Measurements from ENCODE around the gene GALNT2.

The GALNT2 gene

DNA sequence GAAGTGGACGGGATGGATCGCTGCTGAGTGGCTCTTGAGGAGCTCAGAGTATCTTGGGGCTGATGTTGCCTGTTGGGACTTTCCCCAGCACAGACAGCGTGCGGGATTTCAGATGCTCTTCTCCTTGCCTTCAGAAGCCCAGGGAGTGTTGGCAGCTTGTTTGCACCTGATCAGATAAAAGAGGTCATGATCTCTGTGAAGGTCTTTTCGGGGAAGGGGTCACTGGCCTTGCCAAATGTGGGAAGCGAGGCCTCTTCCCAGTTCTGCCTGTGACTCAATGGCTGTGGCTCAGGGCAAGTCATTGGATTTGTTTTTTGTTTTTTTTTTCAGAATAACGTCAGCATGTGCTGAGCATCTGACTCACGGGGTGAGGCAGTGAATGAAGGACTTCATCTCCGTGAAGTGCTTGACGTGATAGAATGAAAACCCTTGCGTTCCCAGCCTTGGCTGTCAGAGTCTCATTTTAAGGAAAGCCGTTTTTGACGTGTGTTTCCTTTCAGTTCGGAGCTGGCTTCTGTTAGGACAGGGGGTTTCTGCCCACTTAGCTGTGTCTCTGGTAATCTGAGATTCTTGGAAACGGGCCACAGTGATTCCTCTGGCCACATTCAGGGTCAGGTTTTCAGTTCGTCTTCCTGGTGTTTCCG is 46.7 kb downstream of the GALNT2 start:
- DNase-seq = peak; percentile 94

DNA sequence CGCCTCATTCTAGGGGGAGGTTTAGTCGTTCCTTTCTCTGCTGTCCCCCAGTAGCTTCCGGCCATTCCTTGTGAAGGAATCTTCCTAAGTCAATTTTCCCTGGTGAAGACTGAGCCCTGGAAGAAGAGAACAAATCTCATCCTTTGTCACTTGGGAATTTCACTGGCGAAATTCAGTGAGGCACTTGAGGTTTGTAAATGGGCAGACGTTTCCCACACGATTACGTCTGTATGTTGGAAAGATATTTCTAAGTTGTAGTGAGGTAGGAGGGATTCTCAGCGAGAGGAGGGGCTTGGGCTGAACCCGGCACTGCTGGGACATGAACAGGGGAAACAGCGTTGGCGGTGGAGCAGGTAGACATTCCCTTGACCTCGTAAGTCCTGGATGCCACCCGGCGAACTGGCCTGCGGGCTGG is 47.2 kb downstream of the GALNT2 start:
- no peak for DNase-seq

DNA sequence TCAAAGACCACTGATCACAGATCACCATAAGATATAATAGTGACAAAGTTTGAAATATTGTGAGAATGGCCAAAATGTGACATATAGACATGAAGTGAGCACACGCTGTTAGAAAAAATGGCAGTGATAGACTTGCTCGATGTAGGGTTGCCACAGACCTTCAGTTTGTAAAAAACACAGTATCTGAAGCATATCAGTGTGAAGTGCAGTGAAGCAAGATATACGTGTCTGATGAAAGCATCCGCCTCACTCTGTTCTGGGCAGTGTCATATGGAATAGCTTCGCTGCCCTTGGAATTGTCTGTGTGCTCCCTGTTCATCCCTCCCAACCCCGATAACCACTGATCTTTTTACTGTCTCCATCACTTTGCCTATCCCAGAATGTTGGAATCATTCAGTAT is 50.7 kb downstream of the GALNT2 start:
- no peak for DNase-seq

DNA sequence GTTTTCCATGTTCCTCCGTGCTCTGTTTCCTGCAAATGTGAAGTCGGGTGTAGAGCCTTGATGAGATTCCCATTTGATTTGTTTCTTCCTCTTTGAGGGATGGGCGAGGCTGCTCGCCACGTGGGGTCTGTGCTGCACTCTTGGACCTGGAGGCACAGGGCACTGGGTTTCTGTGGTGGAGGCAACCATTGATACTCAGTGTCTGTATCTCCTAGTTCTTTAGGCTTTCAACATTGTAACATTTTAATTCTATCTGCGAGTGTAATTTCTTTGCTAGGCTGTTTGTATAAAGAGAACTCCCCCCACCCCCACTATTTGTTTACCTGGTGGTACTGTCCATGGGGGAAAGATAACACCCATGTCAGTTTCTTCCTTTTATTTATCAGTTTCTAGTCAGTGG is 52.3 kb downstream of the GALNT2 start:
- DNase-seq = no peak

DNA sequence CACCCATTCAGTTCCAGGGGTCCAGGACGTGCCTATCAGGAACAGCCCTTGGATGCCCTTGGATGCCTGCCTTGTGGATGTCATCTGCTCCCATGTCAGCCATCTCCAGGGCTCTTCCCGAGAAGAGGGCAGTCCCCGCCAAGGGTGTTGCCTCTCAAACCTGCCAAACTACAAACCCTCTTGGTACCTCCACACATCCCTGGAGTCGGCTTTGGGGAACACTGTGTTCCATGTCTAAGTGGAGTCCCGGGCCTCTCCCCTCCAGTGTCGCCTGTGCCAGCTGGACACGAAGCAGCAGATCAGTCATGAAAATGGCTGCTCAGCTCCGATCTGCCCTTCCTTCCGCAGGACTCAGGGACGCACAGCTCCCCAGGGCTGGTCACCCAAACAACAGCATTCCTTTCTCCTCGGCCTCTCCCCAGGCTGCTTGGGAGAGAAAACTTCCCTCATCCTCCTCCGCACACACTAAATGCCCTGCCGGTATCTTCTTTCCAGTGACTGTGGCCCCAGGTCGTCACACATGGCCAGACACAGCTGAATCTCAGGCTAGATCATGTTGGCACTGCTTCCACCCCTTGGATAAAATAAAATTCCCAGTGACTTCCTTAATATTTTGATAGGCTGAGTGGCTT is 53.4 kb downstream of the GALNT2 start:
- DNase-seq = no peak

DNA sequence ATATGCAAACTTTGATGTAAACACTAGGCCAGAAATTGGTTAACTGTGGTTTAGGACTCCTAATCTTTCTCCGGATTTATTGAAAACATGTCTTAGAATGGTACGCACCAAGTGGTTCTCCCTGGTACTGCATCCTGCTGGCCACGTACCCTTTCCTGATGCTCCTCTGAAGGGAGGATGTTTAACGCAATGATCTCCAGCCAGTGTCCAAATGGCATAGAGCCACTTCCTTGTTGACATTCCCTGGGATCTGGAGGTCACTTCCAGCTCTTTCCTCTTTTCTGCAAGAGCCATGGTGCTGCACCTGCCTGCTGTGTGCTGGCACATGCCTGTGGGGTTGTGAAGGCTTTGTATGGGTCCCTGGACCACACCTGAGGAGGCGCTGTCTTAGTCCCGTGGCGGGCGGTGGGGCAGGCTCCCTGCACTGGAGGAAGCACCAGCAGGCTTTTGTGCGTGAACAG is 53.9 kb downstream of the GALNT2 start:
- DNase-seq = no peak

DNA sequence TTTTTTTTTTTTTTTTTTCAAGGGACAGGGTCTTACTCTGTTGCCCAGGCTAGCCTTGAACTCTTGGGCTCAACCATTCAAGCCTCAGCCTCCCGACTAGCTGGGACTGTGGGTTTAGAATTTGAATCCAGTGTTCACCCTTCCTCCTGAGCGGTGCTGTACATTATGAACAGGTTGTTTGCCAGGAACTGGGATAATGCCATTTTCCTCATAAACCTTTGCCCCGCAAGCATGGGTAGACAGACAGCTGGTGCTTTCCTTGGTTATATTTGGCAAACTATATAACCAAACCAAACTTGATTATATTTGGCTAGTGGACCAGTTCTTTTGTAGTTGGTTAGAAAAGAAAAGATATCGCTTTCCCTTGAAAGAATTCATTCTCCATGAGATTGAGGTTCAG is 54.9 kb downstream of the GALNT2 start:
- no peak for DNase-seq

DNA sequence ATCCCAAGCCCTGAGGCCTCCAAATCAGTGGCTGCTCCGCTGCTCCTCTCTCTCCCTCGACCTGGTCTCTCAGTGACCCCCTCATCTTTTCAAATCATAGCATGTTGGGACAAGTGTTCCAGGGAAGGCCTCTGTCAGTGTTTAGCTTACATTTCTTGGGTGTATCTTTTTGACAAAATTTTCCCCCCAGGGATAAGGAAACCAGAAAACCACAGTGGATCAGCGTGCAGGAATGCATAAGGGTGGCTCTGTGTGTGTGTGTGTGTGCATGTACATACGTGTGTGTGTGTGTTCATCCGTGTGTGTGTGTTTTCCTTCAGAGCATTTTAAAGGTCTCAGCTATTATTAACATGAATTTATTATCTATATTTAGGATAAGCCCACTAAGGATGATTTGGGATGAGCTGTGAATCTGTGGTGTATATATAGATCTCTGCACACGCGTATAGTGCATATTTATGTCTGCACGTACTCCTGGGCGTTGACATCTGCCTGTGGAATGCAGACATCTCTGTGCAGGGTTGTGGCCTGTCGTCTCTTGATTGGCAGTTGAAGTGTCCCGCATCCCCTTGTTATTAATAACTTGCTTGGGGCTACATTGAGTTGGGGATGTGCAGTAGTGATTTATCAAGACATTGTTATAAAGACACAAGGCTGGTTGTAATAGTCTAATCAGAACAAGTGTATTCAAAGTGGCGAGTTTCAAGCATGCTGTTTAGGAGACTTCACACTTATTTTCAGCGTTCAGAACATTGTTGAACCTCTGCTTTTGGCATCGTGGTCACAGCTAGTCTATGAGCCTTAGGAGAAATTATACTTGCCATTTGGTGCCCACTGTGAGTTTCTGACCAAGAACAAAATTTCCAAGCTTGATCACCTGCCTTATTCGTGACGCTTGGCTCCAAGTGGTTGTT is 55.6 kb downstream of the GALNT2 start:
- peak; percentile 73 for DNase-seq

DNA sequence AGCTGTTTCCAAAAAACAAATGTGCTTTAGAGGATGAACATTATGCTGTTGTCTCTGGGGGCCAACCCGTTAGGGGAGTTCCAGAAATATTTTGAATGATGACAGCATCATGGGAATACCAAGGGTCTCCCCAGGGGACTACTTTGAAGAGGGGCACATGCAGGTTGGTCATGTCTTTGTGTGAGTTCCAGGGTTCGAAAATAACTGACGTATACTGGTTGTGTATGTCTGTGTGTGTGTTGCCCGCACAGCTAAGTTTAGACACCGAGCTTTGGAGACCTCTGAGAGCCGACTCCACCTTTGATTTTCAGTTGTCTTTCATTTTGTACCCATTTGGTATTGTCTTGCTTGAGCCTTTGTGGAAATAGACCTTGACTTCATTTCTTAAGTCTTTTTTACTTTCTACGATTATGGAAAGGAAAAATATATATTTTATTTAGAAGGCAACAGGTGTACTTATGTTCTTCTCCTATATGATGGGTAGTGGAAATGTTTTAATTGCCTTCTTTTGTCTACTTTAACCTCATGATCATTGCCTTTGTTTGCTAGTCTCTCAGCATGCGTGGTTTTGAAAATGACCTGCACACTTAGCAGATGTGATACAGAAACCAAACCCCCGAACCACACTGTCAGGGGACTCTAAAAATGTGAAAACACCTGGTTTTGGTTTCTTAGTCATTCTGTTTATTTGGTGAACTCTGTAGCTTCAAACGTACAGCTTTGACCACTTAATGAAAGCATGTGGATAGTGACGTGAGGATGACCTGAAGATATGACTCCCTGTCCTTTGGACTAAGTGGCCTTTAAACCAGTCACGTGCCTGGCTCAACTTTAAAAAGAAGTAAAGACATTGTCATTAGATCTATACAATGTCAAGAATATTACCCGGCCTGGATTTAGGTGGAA is 56.5 kb downstream of the GALNT2 start:
- no peak for DNase-seq

DNA sequence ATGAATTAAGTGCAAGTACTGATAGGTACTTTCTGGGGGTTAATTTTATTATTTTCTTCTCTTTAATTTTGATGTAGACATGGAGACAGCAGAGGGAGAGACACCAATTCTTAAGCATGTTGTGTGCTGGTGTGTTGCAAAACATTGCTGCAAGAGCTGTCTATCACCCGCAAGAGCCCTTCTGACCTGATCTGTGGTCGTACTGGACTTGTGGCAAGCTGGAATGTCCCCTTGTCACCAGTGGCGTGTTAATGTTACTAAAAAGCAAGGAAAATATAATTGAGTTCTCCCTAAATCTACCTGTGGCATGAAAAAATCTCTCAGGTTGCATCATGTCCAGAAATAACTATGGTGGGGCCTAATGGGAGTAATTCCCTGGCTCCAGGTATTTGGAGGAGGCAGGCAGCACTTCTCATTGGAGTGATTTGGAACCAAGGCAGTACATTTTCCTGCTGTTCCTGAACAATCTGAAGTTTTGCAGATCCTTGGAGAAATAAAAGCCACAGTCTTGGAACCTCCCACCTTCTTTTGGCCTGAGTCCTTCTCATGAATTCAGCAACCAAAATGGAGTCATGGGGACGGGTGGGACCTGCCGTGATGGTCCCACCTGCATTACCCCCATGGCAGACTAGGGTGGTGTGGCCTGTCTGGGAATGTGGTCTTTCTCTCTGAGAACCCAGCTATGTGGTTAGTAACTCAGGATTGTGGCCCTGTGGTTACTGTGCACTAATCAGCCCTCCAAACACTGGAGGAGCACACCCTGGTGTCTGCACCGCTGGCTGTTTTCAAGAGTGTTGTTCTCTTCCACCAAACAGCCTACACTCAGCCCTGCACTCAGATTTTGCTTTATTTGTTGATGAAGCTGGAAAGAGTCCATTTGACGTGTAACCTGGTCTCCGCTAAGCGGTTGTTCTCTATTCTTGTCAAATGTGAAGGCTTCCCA is 57.4 kb downstream of the GALNT2 start:
- DNase-seq = peak; percentile 60

DNA sequence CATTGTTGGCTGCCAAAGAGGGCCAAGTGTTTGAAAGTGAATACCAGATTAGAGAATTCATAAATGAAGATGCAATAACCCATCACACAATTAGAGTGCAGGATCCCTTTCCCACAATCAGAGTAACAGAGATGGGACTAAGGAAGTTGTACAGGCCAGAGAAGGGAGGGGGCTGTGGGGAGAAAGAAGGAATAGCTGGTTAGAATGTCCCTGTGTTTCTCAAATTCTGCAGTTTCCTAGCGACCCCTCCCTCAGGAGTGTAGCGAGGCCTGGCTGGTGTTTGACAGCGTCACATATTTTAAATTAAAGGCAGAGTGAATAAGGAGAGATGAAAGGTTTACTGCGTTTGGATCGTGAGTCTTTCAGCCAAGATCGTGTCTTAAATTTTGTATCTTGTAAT is 58.1 kb downstream of the GALNT2 start:
- no peak for DNase-seq

DNA sequence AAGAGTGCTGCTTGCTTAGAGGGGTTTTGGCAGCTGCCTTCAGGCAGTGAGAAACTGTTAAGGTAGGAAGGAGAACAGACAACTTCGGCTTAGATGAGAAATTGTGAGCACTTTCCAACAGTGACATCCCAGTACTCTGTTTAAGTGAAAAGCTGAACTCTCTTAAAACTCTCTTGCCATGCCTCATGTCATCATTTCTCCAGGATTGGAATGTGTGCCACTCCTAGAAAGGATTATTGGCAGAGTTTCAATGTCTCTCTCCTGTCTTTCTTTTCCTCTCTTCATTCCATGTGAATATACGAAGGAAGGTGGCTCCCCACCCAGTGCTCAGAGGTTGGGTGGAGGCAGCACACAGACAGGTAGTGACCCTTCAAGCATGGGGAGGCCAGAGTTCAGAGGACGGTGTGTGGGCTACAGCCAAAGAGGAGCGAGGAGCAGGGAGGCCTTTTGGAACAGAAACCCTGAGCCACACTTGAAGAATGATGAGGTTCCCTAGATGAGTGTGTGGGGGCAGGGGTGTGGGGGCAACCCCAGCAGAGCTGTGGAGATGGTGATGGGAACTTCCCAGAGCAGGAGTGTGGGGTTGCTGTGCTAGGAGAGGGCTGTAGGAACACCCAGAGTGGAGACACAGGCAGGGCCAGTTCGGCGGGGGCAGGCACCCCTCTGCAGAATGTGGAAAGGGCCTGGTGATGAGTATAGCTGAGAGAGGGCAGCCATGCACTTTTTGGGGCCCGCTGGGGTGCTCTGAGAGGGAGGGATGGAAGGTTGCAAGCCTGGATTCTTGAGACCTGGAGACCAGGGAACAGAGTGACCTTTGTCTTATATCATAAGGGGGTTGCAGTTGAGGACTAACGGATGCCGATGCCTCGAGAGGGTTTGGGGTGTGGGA is 58.8 kb downstream of the GALNT2 start:
- peak; percentile 75 for DNase-seq

DNA sequence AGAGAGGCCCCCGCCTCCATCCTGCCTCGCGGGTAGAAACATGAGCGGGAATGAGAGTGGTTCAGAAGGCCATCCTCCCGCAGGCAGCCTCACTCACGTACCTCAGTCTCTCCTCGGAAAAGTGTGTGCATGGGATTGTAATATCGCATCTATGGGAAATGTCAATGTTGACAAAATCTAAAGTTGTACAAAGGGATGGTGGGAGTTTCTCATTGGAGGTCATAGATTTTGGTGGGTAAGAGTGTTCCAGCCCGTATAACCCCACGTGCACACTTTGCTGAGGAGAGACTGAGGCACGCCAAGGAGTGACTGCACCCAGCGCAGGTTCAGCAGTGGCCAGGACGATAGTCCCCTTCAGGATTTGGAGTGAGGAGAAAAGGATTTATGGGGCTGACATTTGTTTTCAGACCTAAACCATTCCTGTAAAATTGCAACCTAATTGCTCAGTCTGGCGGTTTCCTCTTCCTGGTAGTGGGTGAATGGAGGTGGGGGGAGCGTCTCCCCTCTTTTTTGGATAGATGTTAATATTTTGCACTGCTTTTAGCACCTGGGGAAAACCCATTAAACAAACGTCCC is 59.6 kb downstream of the GALNT2 start:
- no peak for DNase-seq

DNA sequence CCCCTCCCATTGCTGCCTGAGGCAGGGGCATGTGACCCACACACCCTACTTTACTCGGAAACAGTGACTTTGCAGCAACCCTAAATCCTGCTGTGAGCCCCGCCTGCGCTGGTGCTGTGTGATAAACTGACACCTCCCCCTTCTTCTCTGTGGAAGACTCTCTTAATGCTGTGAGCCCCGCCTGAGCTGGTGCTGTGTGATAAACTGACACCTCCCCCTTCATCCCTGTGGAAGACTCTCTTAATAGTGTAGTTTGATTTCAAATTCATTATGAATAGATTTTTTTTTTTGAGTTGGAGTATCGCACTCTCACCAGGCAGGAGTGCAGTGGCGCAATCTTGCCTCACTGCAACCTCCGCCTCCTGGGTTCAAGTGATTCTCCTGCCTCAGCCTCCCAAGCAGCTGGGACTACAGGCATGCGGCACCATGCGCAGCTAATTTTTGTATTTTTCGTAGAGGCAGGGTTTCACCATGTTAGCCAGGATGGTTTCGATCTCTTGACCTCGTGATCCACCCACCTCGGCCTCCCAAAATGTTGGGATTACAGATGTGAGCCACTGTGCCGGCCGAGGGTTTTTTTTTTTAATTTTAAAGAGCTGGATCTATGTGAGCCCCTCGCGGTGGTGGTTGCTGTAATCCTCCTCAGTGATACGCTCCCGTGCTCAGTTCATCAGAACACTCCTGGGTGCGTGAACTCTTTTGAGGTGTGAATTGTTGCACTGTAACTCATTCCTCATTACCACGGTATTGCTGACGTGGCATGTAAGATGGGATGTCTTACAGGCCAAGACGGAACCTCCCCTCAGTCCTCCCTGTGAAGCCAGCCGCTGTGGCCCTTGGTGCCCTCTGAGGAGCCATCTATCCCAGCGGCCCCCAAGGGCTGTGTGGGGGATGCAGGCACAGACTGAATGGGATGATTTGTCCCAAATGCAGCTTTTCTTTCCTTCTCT is 60.3 kb downstream of the GALNT2 start:
- DNase-seq = no peak

DNA sequence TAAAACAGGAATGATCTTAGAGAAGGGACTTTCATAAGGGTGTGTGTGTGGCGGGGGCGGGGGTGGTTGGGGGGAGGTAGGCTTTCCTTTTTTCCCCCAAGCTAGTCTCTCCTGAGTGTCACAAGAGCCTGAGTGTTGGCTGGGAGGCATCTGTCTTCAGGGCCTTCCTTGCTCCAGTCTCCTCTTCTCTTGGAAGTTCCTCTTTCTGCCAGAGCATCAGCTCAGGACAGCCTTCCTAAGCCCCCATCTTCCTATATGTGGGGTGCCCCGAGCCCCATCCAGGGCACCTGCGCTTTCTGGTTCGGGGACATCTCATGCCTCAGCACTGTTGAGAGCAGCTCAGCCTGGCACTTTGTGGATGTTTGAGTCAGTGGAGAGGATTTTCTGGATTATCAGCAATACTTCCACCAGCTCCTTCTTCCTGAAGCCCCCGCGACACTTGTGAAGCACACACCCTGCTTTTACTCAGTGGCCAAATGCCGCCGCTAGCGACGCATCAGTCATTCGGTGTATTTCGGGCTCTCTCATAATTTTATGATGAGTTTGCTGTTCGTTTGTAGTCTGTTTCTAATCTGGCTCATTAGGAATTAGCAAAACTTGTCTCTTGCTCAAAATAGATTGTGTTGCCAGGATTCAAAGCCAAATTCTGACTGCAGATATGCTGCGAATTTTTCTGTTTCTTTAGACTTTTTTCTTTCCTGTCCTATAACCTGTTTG is 61.7 kb downstream of the GALNT2 start:
- peak; percentile 19 for DNase-seq

DNA sequence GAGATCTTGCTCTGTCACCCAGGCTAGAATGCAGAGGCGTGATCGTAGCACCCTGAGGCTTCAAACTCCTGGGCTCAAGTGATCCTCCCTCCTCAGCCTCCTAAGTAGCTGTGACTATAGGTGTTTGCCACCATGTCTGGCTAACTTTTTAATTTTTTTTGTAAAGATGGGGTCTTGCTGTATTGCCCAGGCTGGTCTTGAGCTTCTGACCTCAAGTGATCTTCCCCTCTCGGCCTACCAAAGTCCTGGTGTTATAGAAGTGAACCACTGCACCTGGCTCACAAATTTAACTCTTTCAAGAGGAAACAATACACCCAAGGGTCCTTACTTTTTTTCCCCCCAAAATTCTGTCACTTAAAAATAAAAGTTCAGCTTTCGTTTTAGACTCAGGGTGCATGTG is 62.3 kb downstream of the GALNT2 start:
- DNase-seq = no peak

DNA sequence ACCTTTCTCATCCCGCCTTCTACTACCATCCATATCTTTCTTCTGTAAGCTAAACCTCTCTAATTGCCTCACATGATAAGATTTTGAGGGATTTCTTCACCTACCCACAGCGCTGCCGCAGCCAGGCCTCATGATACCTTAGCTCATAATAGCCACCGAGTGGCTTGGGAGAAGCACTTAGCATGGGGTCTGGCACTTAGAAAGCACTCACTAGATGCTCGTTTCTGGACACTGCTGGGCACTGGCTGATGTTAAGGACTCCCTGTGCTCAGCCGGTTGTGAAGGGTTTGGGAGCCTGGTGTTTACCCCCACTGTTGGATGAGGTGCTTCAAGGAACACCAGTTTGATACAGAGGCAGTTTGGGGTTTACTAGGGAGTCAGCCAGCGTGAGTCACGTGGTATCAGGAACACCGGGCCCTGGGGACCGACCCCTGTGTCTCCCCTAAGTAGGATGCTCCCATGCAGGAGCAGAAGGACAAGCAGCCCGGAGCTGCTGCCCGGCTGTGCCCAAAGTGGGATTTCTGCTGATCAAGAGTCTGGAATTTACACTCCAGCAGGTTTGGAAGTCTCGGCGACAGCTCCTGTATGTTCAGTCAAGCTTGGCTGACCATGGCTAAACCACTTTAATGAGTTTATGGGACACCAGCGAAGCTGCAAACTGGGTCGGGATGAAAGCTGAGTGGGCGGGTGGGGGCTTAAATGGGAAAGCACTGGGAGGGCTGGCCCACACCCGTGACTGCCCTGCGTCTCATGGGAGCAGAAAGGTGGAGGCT is 63.3 kb downstream of the GALNT2 start:
- no peak for DNase-seq

All from fibroblast of skin of back (primary cell).